ENCODE data around the gene FAM83B. TPM values are rescaled to one million over a fixed set of nuclear protein-coding genes. Genes with fewer than 3 reads are reported as not detected.

FAM83B gene
- total RNA-seq, 1 experiment from 2014 or later, result 3.9 TPM

- ATAC-seq (no peak), DNase-seq (ENCODE audit: low spot score) (no peak)
- Mint-ChIP-seq H3K27me3 (ENCODE audit: low read depth) (no peaks in the 10 kb centered on the region; the same call in 1 of the 2 replicates), H3K9me3 (peaks cover 26% of the 10 kb centered on the region), H3K4me3 (no peak overlapping the region), H3K36me3 (peaks cover 10% of the 10 kb centered on the region), H3K27ac (no peak overlapping the region), H3K4me1 (peaks cover 8% of the 10 kb centered on the region)
- POLR2A ChIA-PET, result no interaction called here
- no peak for TF ChIP-seq PREB (CRISPR knock-in tag; IDR thresholded peaks at IDR 0.05; ENCODE audit: borderline replicate concordance)
- TF ChIP-seq NFE2L1 (CRISPR knock-in tag; IDR thresholded peaks at IDR 0.05), result no peak
- no peak for TF ChIP-seq ZNF396 (CRISPR knock-in tag; IDR thresholded peaks at IDR 0.05; ENCODE audit: borderline replicate concordance)
- TF ChIP-seq ZNF263 (CRISPR knock-in tag; IDR thresholded peaks at IDR 0.05; ENCODE audit: low read depth), result no peak
- TF ChIP-seq RORB (CRISPR knock-in tag; IDR thresholded peaks at IDR 0.05), result no peak
- no peak for TF ChIP-seq HMGXB4 (CRISPR knock-in tag; IDR thresholded peaks at IDR 0.05)
- CTCF ChIA-PET, result no interaction called here
Observed at GRCh38 chr6:54980511-54981275, 134.1 kb downstream of the FAM83B start.

GRCh38 chr6:54981276-54981609 is 134.7 kb downstream of the FAM83B start:
- no peak for ATAC-seq
- peaks cover 8% of the 10 kb centered on the region for H3K4me1 Mint-ChIP-seq
- CTCF ChIA-PET, result interaction anchor here (0.7 to 1.1 kb wide), 2 partner anchors 84 to 264 kb away, joined by 3 read pairs; no protein-coding TSS in a partner anchor

More at GRCh38 chr6:54981276-54981609, 134.7 kb downstream of the FAM83B start:
- DNase-seq (ENCODE audit: low spot score), result no peak
- Mint-ChIP-seq H3K36me3 (peaks cover 10% of the 10 kb centered on the region), H3K27ac (no peak overlapping the region), H3K27me3 (ENCODE audit: low read depth) (no peaks in the 10 kb centered on the region; the same call in 1 of the 2 replicates), H3K4me3 (no peak overlapping the region), H3K9me3 (peaks cover 32% of the 10 kb centered on the region)
- no peak for TF ChIP-seq ATF1 (CRISPR knock-in tag; IDR thresholded peaks at IDR 0.05)
- no peak for TF ChIP-seq ATF2 (CRISPR knock-in tag; IDR thresholded peaks at IDR 0.05; ENCODE audit: borderline replicate concordance, low read depth)
- TF ChIP-seq CDX4 (CRISPR knock-in tag; IDR thresholded peaks at IDR 0.05; ENCODE audit: borderline replicate concordance), result no peak
- TF ChIP-seq ZNF281 (CRISPR knock-in tag; IDR thresholded peaks at IDR 0.05), result no peak
- no peak for TF ChIP-seq CBFB (CRISPR knock-in tag; IDR thresholded peaks at IDR 0.05; ENCODE audit: low read depth)
- no peak for TF ChIP-seq IRF1 (CRISPR knock-in tag; IDR thresholded peaks at IDR 0.05)
- TF ChIP-seq TEAD4 (CRISPR knock-in tag; IDR thresholded peaks at IDR 0.05), result no peak
- TF ChIP-seq ZNF425 (CRISPR knock-in tag; conservative IDR thresholded peaks at IDR 0.05), result no peak
- TF ChIP-seq ZNF416 (CRISPR knock-in tag; IDR thresholded peaks at IDR 0.05), result no peak
- POLR2A ChIA-PET, result no interaction called here
